Activated naive CD8-positive, alpha-beta T cell treated with anti-CD3 and anti-CD28 coated beads for 36 hours (primary cell): ENCODE results near the gene MTNR1A. TPM values are rescaled to one million over a fixed set of nuclear protein-coding genes. Genes with fewer than 3 reads are reported as not detected.

Experiments used
- DNase-seq: peaks from one replicate; pipeline ENCODE4 v3.0.0; 2021
- H3K27ac Mint-ChIP-seq: one replicate; pipeline ENCODE4 v1.8.0; 2022; ENCODE audit warnings: mild to moderate bottlenecking, moderate library complexity, mixed read lengths
- H3K27me3 Mint-ChIP-seq: one replicate; pipeline ENCODE4 v1.8.0; 2022; ENCODE audit warnings: mild to moderate bottlenecking, mixed read lengths
- H3K36me3 Mint-ChIP-seq: one replicate; pipeline ENCODE4 v1.8.0; 2021; ENCODE audit warnings: mild to moderate bottlenecking, mixed read lengths
- H3K4me1 Mint-ChIP-seq: one replicate; pipeline ENCODE4 v1.8.0; 2021; ENCODE audit warnings: mixed read lengths
- H3K4me3 Mint-ChIP-seq: one replicate; pipeline ENCODE4 v1.8.0; 2022; ENCODE audit warnings: mild to moderate bottlenecking, moderate library complexity, mixed read lengths
- H3K9me3 Mint-ChIP-seq: one replicate; pipeline ENCODE4 v1.8.0; 2022; ENCODE audit warnings: mixed read lengths
- total RNA-seq, 2 experiments: library from RNA; stranded (reverse); gene quantifications; one replicate each; pipeline ENCODE4 v1.2.3, GENCODE V29; 2021

Gene MTNR1A
- total RNA-seq, 2 experiments from 2014 or later: not detected

DNA sequence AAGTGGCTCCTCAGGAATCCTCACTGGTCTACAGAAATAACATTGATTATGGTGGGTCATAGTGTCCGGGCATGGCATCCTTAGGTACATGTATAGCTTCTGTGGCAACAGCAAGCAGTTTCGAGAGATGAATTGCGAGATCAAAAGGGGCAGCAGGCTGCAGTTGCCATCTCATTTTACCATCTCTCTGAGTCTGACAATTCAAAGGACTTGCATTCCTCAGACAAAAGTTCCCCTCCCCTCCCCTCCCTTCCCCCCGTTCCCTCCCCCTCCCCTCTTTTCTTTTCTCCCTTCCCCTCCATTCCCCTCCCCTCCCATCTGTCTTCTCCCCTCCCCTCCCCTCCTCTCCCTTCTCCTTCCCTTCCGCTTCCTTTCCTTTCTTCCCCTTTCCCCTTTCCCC, 70.2 kb downstream of the MTNR1A start:
- H3K36me3 Mint-ChIP-seq: peaks cover 2% of the 10 kb centered on the region
- H3K27ac Mint-ChIP-seq: no peak overlapping the region
- no peaks in the 10 kb centered on the region for H3K4me1 Mint-ChIP-seq
- no peak overlapping the region for H3K4me3 Mint-ChIP-seq
- DNase-seq: no peak
- peaks cover 7% of the 10 kb centered on the region for H3K9me3 Mint-ChIP-seq
- no peaks in the 10 kb centered on the region for H3K27me3 Mint-ChIP-seq

DNA sequence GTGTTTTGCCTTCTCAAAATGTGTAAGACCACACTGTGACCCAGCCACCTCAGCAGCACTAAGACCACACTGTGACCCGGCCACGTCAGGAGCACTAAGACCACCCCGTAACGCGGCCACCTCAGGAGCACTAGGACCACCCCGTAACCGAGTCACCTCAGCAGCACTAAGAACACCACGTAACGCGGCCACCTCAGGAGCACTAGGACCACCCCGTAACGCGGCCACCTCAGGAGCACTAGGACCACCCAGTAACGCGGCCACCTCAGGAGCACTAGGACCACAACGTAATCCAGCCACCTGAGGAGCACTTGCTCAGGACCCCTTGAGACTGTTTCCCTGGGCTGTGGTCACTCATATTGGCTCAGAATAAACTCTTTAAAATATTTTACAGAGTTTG, 71.7 kb downstream of the MTNR1A start:
- Mint-ChIP-seq H3K27me3 (no peaks in the 10 kb centered on the region), H3K4me3 (no peak overlapping the region), H3K4me1 (no peaks in the 10 kb centered on the region), H3K36me3 (peaks cover 2% of the 10 kb centered on the region), H3K9me3 (peaks cover 4% of the 10 kb centered on the region), H3K27ac (no peak overlapping the region)
- DNase-seq: no peak

Other genes starting within 250 kb of the MTNR1A start
- under 1 TPM in 1 of 2 experiments, not detected in 1; 0.02 TPM for gene FAT1, start 168.3 kb upstream of the MTNR1A start, total RNA-seq